HuH-7 (cell line): ENCODE results near the gene MAP3K1.
"Not testable (repeated sequence)": the region's sequence is repeated elsewhere in the genome, so short reads cannot be mapped to it uniquely, and the experiment has no call there.

Experiments
- DNase-seq: peaks from one replicate; pipeline ENCODE4 v3.0.0; 2011; ENCODE audit warnings: low spot score

The MAP3K1 gene

DNA sequence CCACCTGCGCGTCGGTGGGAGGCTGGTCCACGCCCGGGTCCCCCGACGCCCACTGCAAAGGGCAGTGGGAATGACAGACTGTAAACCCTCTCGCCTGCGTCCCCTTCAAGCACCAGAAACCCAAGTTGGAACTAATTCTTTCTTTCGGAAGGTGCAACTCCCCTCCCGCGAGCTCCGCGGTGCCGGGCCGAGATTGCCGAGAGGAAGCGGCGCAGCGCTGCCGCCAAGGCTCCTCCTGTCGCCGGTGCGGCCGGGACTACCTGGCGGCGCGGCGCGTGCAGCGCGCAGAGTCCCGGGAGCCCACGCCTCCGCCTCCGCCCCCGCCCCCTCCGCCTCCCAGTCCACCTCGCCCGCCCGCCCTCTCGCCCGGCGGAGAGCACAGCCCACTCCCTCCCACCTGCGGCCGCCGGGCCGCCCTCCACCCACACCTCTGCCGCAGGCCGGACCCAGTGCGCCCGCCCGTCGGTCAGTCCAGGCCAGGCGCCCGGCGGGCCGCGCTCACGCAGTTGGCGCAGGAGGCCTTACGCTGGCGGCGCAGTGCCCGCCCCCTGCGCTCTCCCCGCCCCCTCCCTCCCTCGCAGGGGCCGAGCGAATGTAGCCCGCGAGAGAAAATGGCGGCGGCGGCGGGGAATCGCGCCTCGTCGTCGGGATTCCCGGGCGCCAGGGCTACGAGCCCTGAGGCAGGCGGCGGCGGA lies at the start of gene MAP3K1:
TSS of gene MAP3K1 (plus strand) at position 587 of the 695 bp plus-strand sequence. CDS start at position 612, 25 bp downstream.
- peak; percentile 66 for DNase-seq

DNA sequence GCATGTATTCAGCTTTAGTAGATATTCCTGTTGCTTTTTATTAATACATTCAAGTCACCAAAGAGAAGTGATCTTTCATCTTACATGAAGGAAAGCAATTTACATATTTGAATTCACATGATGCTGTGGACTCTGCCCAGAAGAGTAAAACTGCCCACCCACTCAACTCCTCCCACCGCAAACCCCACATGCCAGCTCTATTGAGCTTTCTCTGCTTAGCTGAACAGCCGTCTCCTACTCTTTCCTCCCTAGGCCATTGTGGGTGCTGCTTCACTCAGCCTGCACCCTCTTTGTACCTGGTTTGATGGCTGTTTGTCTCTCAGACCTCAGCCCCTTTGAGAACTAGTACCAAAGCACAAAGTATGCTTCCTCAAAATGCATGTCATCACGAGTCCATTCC lies 48.4 kb upstream of the MAP3K1 start:
- DNase-seq = no peak

DNA sequence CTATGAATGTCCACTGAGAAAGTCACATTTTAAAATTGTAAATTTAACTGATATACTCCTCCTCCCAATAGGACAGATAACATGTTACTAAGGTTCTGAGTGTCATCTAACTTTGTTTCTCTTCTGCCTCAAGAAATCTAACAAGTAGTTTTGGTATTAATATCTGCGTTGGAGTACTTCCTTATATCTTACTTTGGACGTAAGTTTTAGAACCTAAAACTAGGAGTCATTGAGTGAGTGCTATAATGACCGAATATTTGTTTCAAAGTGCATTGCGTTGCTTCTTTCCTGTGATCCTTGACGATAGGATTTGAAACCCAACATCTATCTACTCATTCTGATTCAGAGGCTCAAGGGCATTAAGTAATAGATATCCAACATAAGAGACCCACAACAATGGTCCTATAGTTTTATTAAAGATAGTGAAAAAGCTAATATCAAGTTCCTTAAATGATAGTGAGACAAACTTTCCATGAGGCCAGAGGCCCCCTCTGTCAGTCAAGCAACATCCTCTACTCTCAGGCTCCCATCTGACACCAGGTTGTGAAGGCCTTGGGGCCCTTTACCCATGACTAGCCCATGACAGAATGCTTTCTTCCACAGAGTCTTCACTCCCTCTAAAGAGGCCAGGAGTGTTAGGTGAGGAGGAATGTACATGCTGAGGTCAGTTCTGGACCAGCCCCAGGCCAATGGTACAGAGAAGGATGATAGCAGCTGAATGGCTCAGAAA lies 45.3 kb upstream of the MAP3K1 start:
- DNase-seq = no peak

DNA sequence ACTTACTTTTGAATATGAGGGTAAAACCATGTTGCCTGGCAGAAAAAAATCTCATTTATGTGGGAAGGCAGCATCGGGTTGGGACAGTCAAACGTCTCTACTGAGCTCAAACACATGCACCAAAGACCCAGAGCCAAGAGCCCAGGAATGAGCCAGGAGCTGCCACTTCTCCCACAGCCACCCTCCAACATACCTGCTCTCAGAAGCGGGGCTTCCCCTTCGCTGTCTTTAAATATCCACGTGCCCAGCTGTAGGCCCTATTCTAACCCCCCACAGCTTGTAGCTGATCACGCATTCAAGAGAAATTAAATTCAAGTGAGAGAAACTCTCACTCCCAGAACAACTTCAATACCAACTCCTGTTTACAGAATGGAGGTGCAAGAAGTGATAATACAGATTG lies 42.6 kb upstream of the MAP3K1 start:
- DNase-seq = no peak

DNA sequence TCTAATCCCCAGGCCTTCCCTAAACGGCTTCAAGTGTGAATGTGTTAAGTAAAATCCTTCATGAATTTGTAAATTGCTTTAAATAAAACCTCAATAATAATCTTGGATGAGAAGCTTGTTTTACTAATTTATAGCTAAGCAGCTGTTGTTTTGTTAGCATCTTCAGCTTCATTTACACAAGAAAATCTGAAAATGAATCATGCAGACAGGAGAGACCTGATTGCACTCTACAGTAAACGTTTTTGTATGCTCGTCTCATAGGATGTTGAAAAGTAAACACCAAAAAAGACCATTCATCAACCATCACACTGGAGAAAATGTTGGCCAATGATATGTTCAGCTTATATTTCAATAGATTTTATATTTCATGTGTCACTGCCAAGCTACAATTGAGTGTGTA lies 40.4 kb upstream of the MAP3K1 start:
- no peak for DNase-seq

DNA sequence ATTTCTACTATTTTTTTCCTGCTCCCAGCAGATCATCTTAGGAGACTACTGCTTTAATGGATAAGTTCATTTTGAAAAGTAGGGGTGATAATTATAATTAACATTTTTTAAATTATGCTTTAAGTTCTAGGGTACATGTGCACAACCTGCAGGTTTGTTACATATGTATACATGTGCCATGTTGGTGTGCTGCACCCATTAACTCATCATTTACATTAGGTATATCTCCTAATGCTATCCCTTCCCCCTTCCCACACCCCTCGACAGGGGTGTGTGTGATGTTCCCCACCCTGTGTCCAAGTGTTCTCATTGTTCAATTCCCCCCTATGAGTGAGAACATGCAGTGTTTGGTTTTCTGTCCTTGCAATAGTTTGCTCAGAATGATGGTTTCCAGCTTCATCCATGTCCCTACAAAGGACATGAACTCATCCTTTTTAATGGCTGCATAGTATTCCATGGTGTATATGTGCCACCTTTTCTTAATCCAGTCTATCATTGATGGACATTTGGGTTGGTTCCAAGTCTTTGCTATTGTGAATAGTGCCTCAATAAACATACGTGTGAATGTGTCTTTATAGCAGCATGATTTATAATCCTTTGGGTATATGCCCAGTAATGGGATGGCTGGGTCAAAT lies 39.0 kb upstream of the MAP3K1 start:
- not testable (repeated sequence) for DNase-seq

DNA sequence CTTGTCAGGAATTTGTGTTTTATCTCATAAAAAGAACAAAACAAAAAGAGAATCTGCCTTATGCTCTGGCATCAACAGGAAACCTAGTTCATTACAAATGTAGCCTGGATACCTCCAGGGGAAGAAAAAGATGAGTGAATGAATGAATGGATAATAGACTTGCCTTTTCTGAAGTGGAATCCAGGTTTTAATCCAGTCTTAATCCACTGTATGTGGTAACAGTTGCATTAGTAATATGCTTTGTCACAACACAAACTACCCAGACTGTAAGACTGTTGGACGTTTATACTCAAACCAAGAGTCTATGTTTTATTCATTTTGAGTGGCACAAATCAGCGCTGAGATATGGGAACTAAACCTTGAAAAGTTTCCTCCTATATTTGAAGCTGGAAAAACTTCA lies 32.1 kb upstream of the MAP3K1 start:
- DNase-seq = no peak

GRCh38 chr5:56786346-56786745 lies 29.0 kb upstream of the MAP3K1 start:
- no peak for DNase-seq

DNA sequence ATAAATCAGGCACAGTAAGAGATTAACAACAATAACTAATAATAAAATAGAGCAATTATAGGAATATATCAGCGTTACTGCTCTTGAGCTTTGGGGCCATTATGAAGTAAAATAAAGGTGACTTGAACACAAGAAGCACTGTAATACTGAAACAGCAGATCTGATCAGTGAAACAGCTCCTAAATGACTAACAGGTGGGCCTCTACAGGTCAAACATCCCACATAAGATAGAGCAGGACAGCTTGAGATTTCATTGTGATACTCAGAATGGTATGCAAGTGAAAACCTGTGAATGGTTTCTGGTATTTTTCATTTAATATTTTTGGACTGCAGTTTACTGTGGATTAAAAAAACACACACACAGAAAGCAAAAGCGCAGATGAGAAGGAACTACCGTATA lies 24.0 kb upstream of the MAP3K1 start:
- no peak for DNase-seq

DNA sequence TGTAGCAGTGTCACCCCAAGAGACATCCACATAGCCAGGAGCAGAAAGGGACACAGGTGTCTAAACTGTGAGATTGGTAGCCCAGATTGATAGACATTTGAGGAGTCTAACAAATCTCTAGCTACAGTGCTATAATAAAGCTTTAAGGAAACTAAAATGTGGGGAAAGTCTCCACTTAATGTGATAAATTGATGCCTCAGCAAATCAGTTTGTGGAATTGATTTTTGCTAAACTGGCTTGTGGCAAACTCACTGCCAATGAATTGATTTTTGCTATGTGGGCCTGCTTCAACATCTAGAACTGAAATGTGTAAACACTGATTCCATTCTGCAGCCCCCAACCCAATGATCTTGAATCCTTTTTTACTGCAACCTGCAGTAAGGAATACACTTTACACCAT lies 16.8 kb upstream of the MAP3K1 start:
- no peak for DNase-seq

DNA sequence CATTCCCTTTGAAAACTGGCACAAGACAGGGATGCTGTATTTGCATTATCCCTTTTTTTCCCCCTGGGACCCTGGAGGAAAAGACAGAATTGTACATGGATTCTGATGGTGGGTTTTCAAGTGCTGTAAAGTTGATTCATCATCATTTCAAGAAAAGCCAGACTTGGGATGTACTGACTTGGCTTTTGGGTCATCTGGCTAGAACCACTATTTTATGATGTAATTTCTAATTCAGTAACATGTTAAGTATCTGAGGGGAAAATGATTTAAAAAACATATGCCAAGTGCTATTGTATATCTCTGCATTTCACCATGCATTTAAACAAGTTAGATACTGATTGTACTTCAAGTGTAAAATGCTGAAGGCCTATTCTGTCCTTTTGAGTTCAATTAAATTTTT lies 15.2 kb upstream of the MAP3K1 start:
- DNase-seq = no peak

DNA sequence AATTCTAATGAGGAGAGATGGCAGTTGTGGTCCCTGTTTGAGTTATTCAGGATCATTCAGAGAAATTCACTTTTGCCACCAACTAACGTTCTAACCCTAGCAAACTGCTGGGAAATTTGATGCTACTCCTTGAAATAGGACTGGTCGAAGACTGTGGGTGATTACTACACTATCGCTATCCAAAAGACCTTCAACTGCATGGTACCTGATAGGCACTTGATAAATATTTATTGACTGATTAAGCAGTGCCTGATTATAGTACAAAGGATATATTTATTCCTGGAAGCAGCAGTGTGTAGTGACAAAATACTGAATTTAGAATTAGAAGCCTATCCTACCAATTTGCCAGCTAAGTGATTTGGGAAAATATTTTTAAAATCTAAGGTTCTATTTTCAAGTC lies 14.1 kb upstream of the MAP3K1 start:
- DNase-seq = no peak

GRCh38 chr5:56802205-56802604 lies 13.1 kb upstream of the MAP3K1 start:
- DNase-seq = no peak

DNA sequence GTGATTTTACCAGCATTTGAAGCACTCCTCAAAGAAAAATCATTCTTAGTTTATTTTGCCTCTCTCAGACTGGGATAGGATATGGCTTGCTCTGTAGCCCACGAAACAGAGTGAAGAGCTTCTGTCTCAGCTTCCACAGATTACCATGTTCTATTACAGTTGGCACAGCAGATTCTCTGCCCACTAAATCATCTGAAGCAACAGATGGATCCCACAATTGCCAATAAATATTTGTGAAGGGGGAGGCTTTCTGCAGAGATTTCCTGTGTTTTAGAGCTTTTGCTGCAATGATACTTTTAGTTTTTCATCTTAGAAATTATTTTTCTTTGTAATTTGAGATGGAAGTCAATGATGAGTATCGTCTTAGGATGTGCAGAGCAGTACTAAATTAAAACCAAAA lies 12.3 kb upstream of the MAP3K1 start:
- no peak for DNase-seq

- DNase-seq = no peak
These were observed 11.5 kb upstream of the MAP3K1 start for GRCh38 chr5:56803894-56804293.

DNA sequence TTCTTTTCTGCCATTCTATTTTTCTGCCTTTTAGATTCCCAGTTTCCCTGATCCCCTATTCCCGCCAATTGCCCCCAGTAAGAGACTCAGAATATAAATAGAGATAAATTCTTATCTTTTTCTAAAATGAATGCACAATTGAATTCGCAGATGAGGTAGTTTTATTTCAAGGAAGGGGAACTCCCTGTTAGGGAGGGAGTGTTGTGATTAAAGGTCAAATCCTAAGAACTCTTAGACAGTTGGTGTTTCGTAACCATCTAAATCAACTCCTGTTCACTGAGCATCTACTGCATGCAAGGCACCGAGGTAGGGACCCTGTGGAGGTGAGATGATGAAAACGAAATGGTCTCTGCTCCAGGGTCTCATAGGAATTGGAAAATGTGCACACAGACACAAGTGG lies 7.7 kb upstream of the MAP3K1 start:
- no peak for DNase-seq

DNA sequence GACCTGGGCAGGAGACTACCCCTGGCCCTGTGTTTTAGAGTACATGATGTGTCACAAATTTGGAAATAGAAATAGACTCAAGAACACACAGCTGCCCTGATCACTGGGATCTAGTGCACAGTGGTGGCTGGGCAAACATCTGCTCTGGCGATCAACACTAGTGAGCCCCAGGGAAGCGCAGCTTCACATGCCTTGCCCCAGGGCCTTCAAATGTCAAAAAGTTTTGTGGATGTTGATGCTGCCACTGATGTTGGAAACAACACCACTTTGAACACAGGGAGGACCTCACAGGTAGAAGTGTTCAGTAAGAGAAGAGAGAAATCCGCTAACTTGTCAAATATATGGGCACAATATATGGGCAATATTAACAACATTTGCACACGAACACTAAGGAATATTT lies 7.1 kb upstream of the MAP3K1 start:
- DNase-seq = no peak

DNA sequence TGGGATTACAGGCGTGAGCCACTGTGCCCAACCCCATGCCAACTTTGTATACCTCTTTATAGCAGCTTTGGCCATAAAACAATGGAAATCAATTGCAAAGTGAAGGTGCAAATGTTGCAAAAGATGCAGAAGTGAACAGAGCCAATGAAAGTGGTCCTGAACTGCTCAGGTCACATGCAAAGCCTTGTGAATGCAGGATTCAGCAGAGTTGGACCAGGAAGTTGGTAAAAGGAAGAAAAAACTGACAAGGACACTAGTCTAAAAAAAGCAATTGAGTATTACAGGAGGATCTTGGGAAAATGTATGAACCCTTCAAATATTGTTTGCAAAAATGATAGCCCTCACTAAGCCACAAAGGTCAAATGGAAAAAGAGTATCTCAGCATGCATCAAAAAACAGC lies 4.5 kb upstream of the MAP3K1 start:
- DNase-seq = no peak

GRCh38 chr5:56812110-56812509 lies 3.2 kb upstream of the MAP3K1 start:
- DNase-seq = no peak

GRCh38 chr5:56813302-56813701 lies 2.0 kb upstream of the MAP3K1 start:
- no peak for DNase-seq

DNA sequence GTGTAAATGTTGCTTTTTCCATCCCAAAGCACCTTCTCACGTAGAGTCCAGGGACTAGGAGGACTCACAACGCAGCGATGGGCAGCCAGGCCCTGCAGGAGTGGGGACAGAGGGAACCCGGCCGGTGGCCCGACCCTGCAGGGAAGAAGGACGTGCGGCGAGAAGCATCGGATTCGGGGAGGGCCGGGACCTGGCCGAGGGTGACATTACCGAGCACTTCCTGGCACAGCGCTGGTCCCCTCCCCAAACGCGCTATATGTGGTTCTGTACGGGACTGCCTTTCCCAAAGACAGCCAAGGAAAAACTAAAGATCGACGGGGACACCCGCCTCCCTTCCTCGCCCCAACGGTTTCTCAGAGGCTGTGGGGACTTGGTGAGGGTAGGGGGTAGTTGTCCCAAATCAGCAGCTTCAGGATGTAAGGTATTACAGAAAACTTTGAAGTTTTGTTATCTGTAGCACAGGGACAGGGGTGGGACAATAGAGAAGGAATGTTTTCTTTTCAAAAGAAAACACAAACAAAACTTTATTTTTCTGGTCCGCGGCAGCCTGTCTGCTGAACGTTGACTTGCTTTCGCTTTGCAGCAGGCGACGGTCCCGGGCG lies 887 bp upstream of the MAP3K1 start:
- DNase-seq = peak; percentile 32

- peak; percentile 9 for DNase-seq
These were observed 553 bp downstream of the MAP3K1 start for GRCh38 chr5:56815658-56816545.
